Right lobe of liver (tissue), 6 donors: ENCODE results near the gene TRAF1. TPM values are rescaled to one million over a fixed set of nuclear protein-coding genes. Genes with fewer than 3 reads are reported as not detected.

ENCODE experiments used
- ATAC-seq, 4 donors: fragments of 200-7000 bp; cut with Tn5 transposase; one replicate each; pipeline ENCODE4 v1.9.1; 2020; ENCODE audit warnings: mild to moderate bottlenecking in 4 of 4, moderate library complexity in 4 of 4
- DNase-seq, 3 donors: peaks; one replicate each; pipeline ENCODE4 v3.0.0-alpha.2; 2020
- H3K27ac ChIP-seq, 3 donors: fragments of 200-600 bp; one replicate each; pipeline ENCODE4 v1.8.0; 2022
- H3K27me3 ChIP-seq, 2 donors: fragments of 200-600 bp; one replicate each; pipeline ENCODE4 v1.8.0; 2022
- H3K36me3 ChIP-seq, 4 donors: fragments of 200-600 bp; sonication (generic) in 1 of 4; one replicate each; pipeline versions ENCODE4 v1.5.1 to v1.8.0; 2017 to 2022; ENCODE audit warnings: control low read depth in 1 of 4
- H3K4me1 ChIP-seq, 4 donors: fragments of 200-600 bp; sonication (generic) in 1 of 4; one replicate each; pipeline versions ENCODE4 v1.5.1 to v1.8.0; 2017 to 2022; ENCODE audit warnings: control low read depth in 1 of 4
- H3K4me3 ChIP-seq, 3 donors: fragments of 200-600 bp; one replicate each; pipeline ENCODE4 v1.8.0; 2022
- H3K9me3 ChIP-seq, 4 donors: fragments of 200-600 bp; sonication (generic) in 1 of 4; one replicate each; pipeline versions ENCODE4 v1.5.1 to v1.8.0; 2017 to 2022; ENCODE audit warnings: control low read depth in 1 of 4
- CTCF ChIP-seq, 4 donors: fragments of 200-600 bp in 3 of 4; fragments of 450-650 bp in 1 of 4; IDR thresholded peaks; one replicate each; pipeline versions ENCODE4 v1.5.1 to v1.8.0; 2016 to 2022; ENCODE audit warnings: antibody characterized with exemption in 4 of 4, mild to moderate bottlenecking in 2 of 4
- POLR2A ChIP-seq: fragments of 450-650 bp; IDR thresholded peaks from one replicate; pipeline ENCODE4 v1.6.1; 2017; ENCODE audit warnings: antibody characterized with exemption, mild to moderate bottlenecking
- WGBS: methylation state at CpG from one replicate; pipeline ENCODE4 v1.1.6; 2018; ENCODE audit warnings: low coverage, low lambda C conversion rate; ENCODE audit not compliant: insufficient coverage; ENCODE audit errors: missing lambda C conversion rate; 5-methylcytosine and 5-hydroxymethylcytosine counted together
- intact Hi-C, 2 donors: fragments of 100-400 bp; cut with DNase I; formaldehyde crosslinking; loops; one replicate each; pipeline versions ENCODE4 v1.11.2 to v1.14.1; 2022
- total RNA-seq, 6 experiments: library from RNA; depleted of rRNA in 2 of 6; stranded (reverse); fragments of >200 nt in 2 of 6; fragmentation: NEBNext Ultra II Directional in 3 of 6; extraction: Animal tissue kit (Norgen Biotek cat#: 25700) in 3 of 6; gene quantifications; one replicate each; pipeline versions ENCODE4 v1.1.0 to v1.2.4, GENCODE V29; 2016 to 2023
- donor health status: DM: no; HTN: yes; CAD: no.
- donor health status: DM: no; HTN: no; CAD: no.
- donor health status: DM: no; HTN: no; CAD: no.
- donor health status: DM: no; HTN: yes; CAD: no.
- donor health status: DM: no; HTN: yes; CAD: no.

Gene TRAF1
- total RNA-seq, 6 experiments from 2014 or later, result 0.99 to 2.5 (median 2.1) TPM

GRCh38 chr9:120886490-120886967, 40.1 kb downstream of the TRAF1 start:
- no peak overlapping the region for H3K4me3 ChIP-seq
- no peak for DNase-seq
- H3K9me3 ChIP-seq, result no peaks in the 10 kb centered on the region
- 57% methylated on average over 7 of the region's 8 CpGs for WGBS
- TF ChIP-seq CTCF (IDR thresholded peaks at IDR 0.05) (no peak), POLR2A (no peak)
- ATAC-seq, result no peak
- intact Hi-C loops, result no loop called here
- no peaks in the 10 kb centered on the region for H3K4me1 ChIP-seq
- no peaks in the 10 kb centered on the region for H3K36me3 ChIP-seq
- H3K27me3 ChIP-seq, result no peaks in the 10 kb centered on the region
- H3K27ac ChIP-seq, result no peak overlapping the region

- Histone ChIP-seq H3K27me3 (no peaks in the 10 kb centered on the region), H3K4me3 (no peak overlapping the region), H3K36me3 (no peaks in the 10 kb centered on the region), H3K27ac (no peak overlapping the region), H3K4me1 (no peaks in the 10 kb centered on the region), H3K9me3 (no peaks in the 10 kb centered on the region)
- TF ChIP-seq POLR2A, result no peak
- TF ChIP-seq CTCF (IDR thresholded peaks at IDR 0.05), result no peak
- no peak for ATAC-seq
- intact Hi-C loops, result no loop called here
- 63% methylated on average over 4 of the region's 5 CpGs for WGBS
- no peak for DNase-seq
Observed at GRCh38 chr9:120885958-120886357, 40.6 kb downstream of the TRAF1 start.

GRCh38 chr9:120885457-120885856, 41.1 kb downstream of the TRAF1 start:
- no peak overlapping the region for H3K27ac ChIP-seq

GRCh38 chr9:120883608-120883996, 43.0 kb downstream of the TRAF1 start:
- no peaks in the 10 kb centered on the region for H3K9me3 ChIP-seq
- no peaks in the 10 kb centered on the region for H3K27me3 ChIP-seq
- no peaks in the 10 kb centered on the region for H3K4me1 ChIP-seq
- TF ChIP-seq CTCF (IDR thresholded peaks at IDR 0.05) (no peak), POLR2A (no peak)
- WGBS, result 54% methylated on average over 3 of the region's 3 CpGs
- no peak for ATAC-seq
- no peak for DNase-seq
- intact Hi-C loops, result no loop called here
- no peak overlapping the region for H3K4me3 ChIP-seq
- no peak overlapping the region for H3K27ac ChIP-seq
- no peaks in the 10 kb centered on the region for H3K36me3 ChIP-seq

More at GRCh38 chr9:120885457-120885856, 41.1 kb downstream of the TRAF1 start:
- H3K4me1 ChIP-seq, result no peaks in the 10 kb centered on the region
- H3K4me3 ChIP-seq, result no peak overlapping the region
- ATAC-seq, result no peak
- 0% methylated on average over 1 of the region's 3 CpGs for WGBS
- H3K9me3 ChIP-seq, result no peaks in the 10 kb centered on the region
- H3K36me3 ChIP-seq, result no peaks in the 10 kb centered on the region
- no peak for DNase-seq
- intact Hi-C loops, result no loop called here
- TF ChIP-seq CTCF (IDR thresholded peaks at IDR 0.05), result no peak
- no peak for TF ChIP-seq POLR2A
- no peaks in the 10 kb centered on the region for H3K27me3 ChIP-seq
